Liver (tissue), 3 donors: ENCODE measurements around the gene U2AF1.
"Not testable (repeated sequence)": the region's sequence is repeated elsewhere in the genome, so short reads cannot be mapped to it uniquely, and the experiment has no call there.

ENCODE experiments used
- EGR1 ChIP-seq, 2 donors: IDR thresholded peaks; 2 replicates each; pipeline ENCODE4 v1.6.1; 2016 to 2018; ENCODE audit warnings: antibody characterized with exemption in 2 of 2, low read depth in 2 of 2
- FOXA1 ChIP-seq: IDR thresholded peaks from 2 replicates; pipeline ENCODE4 v1.6.1; 2016; ENCODE audit warnings: antibody characterized with exemption
- HNF4G ChIP-seq: IDR thresholded peaks from 2 replicates; pipeline ENCODE4 v1.6.1; 2016; ENCODE audit warnings: antibody characterized with exemption
- JUND ChIP-seq, 2 donors: IDR thresholded peaks; 2 replicates each; pipeline ENCODE4 v1.6.1; 2016; ENCODE audit warnings: antibody characterized with exemption in 2 of 2
- SP1 ChIP-seq: IDR thresholded peaks from 2 replicates; pipeline ENCODE4 v1.6.1; 2018; ENCODE audit warnings: antibody characterized with exemption, mild to moderate bottlenecking
- TAF1 ChIP-seq: conservative IDR thresholded peaks from 2 replicates; pipeline ENCODE4 v1.6.1; 2016; ENCODE audit warnings: antibody characterized with exemption, mild to moderate bottlenecking
- TF ChIP-seq, protein P1 (sequence below): IDR thresholded peaks from 2 replicates; pipeline ENCODE4 v1.6.1; 2016; ENCODE audit warnings: antibody characterized with exemption, mild to moderate bottlenecking
- TF ChIP-seq, protein P2 (sequence below): fragments of 150-350 bp; IDR thresholded peaks from 2 replicates; pipeline ENCODE4 v1.5.1; 2017; ENCODE audit warnings: improper control_type of control experiment, low read depth, low read length; ENCODE audit not compliant: missing input control
- TF ChIP-seq, protein P3 (sequence below): IDR thresholded peaks from 2 replicates; pipeline ENCODE4 v1.6.1; 2016; ENCODE audit warnings: antibody characterized with exemption
- donor health status: healthy.
- donor health status: healthy.

DNA sequence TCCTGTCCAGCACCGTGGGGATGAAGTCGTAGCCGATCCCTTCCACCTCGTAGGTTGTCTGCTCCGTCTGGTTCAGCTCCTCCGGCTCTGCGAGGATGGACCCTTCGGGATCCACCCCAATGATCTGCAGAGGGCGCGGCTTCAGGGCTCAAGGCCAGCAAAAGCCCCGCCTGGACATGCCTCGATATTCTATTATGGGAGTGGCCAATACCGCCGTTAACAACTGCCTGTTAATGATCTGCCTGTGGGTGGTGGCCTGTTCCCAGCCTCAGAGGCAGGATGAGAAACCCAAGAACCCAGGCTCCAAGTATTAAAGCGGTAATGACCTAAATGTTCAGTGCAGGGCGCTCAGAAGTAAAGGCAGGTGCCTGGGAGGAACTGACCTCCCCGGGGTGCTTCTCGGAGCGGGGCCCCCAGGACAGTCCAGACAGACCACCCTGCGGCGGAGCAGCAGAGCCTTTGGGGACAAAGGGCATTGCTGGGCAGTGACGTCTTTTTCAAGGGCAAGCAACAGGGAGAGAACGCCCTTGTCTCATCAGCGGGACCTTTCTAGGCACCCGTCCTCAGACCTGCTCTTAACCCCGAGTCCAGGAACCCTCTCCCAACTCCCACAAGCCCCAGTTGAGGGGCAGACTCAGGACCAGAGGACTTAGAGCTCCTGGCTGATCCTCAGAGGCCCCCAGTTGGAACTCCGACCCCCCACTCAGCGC lies 44.3 kb downstream of the U2AF1 start:
- TF ChIP-seq, protein P1, sequence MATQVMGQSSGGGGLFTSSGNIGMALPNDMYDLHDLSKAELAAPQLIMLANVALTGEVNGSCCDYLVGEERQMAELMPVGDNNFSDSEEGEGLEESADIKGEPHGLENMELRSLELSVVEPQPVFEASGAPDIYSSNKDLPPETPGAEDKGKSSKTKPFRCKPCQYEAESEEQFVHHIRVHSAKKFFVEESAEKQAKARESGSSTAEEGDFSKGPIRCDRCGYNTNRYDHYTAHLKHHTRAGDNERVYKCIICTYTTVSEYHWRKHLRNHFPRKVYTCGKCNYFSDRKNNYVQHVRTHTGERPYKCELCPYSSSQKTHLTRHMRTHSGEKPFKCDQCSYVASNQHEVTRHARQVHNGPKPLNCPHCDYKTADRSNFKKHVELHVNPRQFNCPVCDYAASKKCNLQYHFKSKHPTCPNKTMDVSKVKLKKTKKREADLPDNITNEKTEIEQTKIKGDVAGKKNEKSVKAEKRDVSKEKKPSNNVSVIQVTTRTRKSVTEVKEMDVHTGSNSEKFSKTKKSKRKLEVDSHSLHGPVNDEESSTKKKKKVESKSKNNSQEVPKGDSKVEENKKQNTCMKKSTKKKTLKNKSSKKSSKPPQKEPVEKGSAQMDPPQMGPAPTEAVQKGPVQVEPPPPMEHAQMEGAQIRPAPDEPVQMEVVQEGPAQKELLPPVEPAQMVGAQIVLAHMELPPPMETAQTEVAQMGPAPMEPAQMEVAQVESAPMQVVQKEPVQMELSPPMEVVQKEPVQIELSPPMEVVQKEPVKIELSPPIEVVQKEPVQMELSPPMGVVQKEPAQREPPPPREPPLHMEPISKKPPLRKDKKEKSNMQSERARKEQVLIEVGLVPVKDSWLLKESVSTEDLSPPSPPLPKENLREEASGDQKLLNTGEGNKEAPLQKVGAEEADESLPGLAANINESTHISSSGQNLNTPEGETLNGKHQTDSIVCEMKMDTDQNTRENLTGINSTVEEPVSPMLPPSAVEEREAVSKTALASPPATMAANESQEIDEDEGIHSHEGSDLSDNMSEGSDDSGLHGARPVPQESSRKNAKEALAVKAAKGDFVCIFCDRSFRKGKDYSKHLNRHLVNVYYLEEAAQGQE, result not testable (repeated sequence)
- TF ChIP-seq EGR1 (IDR thresholded peaks at IDR 0.05; ENCODE audit: low read depth in 2 of 2); JUND (IDR thresholded peaks at IDR 0.05); SP1; HNF4G; FOXA1; TAF1: not testable (repeated sequence)
- TF ChIP-seq, protein P2, sequence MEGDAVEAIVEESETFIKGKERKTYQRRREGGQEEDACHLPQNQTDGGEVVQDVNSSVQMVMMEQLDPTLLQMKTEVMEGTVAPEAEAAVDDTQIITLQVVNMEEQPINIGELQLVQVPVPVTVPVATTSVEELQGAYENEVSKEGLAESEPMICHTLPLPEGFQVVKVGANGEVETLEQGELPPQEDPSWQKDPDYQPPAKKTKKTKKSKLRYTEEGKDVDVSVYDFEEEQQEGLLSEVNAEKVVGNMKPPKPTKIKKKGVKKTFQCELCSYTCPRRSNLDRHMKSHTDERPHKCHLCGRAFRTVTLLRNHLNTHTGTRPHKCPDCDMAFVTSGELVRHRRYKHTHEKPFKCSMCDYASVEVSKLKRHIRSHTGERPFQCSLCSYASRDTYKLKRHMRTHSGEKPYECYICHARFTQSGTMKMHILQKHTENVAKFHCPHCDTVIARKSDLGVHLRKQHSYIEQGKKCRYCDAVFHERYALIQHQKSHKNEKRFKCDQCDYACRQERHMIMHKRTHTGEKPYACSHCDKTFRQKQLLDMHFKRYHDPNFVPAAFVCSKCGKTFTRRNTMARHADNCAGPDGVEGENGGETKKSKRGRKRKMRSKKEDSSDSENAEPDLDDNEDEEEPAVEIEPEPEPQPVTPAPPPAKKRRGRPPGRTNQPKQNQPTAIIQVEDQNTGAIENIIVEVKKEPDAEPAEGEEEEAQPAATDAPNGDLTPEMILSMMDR, result not testable (repeated sequence)
- TF ChIP-seq, protein P3, sequence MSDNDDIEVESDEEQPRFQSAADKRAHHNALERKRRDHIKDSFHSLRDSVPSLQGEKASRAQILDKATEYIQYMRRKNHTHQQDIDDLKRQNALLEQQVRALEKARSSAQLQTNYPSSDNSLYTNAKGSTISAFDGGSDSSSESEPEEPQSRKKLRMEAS, result not testable (repeated sequence)
